ENCODE data around the gene CLDN17. TPM values are rescaled to one million over a fixed set of nuclear protein-coding genes. Genes with fewer than 3 reads are reported as not detected.

The CLDN17 gene
- total RNA-seq, 2 experiments from 2014 or later = not detected

DNA sequence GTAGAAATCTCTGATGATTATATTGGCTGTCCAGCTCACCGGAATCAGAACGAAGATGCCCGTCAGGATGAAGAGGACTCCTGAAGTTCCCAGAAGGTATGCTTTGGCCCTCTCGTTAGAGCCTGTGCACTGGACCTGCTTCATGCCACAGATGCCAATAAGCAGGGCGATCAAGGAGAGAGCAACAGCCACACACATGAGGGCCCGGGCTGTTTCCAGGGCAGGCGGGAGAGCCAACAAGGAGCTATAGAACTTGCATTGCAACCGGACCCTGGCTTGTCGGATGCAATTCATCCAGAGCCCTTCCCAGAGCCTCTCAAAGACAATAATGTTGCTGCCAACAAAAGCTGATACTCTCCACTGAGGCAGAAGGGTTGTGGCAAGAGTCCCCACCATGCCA lies 434 bp downstream of the CLDN17 start:
- Mint-ChIP-seq H3K27me3 (no peaks in the 10 kb centered on the region), H3K9me3 (no peaks in the 10 kb centered on the region), H3K4me1 (no peaks in the 10 kb centered on the region), H3K36me3 (ENCODE audit: low read depth) (no peaks in the 10 kb centered on the region), H3K27ac (no peak overlapping the region), H3K4me3 (no peak overlapping the region)
- CTCF ChIA-PET = no interaction called here
- no peak for DNase-seq
- POLR2A ChIA-PET = no interaction called here

GRCh38 chr21:30164796-30165195 lies 1.8 kb downstream of the CLDN17 start:
- Mint-ChIP-seq H3K9me3 (no peaks in the 10 kb centered on the region), H3K4me3 (no peak overlapping the region)

DNA sequence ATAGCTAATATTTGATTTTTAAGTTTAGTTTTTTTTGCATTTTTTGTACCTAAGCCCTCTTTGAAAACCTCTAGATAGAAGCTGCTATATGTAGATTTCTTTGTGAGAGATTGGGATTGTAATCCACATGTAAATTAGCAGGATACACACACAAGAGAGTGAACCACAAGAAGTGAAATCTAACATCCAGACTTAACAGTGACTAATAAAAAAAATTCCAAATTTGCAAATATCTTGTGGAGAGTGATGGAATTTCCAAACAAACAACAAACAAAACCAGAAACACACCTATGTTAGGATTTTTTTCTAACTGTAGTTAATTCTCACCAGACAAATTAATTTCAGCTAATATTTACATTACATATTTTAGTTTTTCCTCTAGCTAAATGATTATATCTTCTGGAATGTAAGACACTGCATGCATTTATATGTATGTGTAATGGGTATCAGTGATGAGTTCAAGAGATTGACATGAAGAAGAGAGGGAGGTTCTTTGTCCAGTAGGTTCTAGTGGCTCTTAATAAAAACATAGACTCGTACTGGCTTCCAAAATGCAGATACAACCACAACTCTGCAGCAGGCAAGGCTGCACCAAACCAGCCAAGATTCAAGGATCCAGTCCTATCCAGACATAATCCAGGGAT lies 12.8 kb downstream of the CLDN17 start:
- H3K9me3 Mint-ChIP-seq = no peaks in the 10 kb centered on the region
- no peak overlapping the region for H3K4me3 Mint-ChIP-seq
- H3K36me3 Mint-ChIP-seq (ENCODE audit: low read depth) = no peaks in the 10 kb centered on the region
- POLR2A ChIA-PET = no interaction called here
- no peak for DNase-seq
- CTCF ChIA-PET = no interaction called here
- no peaks in the 10 kb centered on the region for H3K27me3 Mint-ChIP-seq
- no peak overlapping the region for H3K27ac Mint-ChIP-seq
- H3K4me1 Mint-ChIP-seq = no peaks in the 10 kb centered on the region

More at GRCh38 chr21:30164796-30165195, 1.8 kb downstream of the CLDN17 start:
- POLR2A ChIA-PET = no interaction called here
- H3K27ac Mint-ChIP-seq = no peak overlapping the region
- H3K4me1 Mint-ChIP-seq = no peaks in the 10 kb centered on the region
- H3K36me3 Mint-ChIP-seq (ENCODE audit: low read depth) = no peaks in the 10 kb centered on the region
- H3K27me3 Mint-ChIP-seq = no peaks in the 10 kb centered on the region
- no peak for DNase-seq
- CTCF ChIA-PET = no interaction called here

DNA sequence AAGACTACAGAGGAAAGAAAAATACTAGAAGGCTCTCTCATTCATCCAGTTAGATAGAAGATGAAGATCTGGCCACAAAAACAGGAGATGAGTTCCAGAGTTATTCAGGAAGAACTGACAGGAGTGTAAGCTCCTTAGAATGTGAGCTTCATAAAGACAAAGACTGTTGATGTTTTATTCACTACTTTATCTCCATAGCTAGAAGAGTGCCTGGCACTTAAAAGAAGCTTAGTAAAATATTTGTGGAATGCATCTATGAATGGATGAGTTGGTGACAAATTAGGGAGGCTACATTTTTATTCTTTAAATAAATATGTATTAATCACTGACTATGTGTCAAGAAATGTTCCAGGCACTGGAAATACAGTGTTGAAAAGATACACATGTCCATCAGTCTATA lies 13.8 kb downstream of the CLDN17 start:
- POLR2A ChIA-PET = no interaction called here
- H3K4me1 Mint-ChIP-seq = no peaks in the 10 kb centered on the region
- no peak overlapping the region for H3K27ac Mint-ChIP-seq

GRCh38 chr21:30148906-30149305 lies 17.7 kb downstream of the CLDN17 start:
- ChIA-PET POLR2A (no interaction called here), CTCF (no interaction called here)
- no peaks in the 10 kb centered on the region for H3K27me3 Mint-ChIP-seq
- no peak for DNase-seq
- H3K9me3 Mint-ChIP-seq = peaks cover 2% of the 10 kb centered on the region
- H3K27ac Mint-ChIP-seq = no peak overlapping the region
- no peaks in the 10 kb centered on the region for H3K4me1 Mint-ChIP-seq
- no peaks in the 10 kb centered on the region for H3K36me3 Mint-ChIP-seq (ENCODE audit: low read depth)
- no peak overlapping the region for H3K4me3 Mint-ChIP-seq

More for the DNA sequence above, 13.8 kb downstream of the CLDN17 start:
- no peak overlapping the region for H3K4me3 Mint-ChIP-seq
- no peaks in the 10 kb centered on the region for H3K27me3 Mint-ChIP-seq
- H3K36me3 Mint-ChIP-seq (ENCODE audit: low read depth) = no peaks in the 10 kb centered on the region
- no peak for DNase-seq
- CTCF ChIA-PET = no interaction called here
- no peaks in the 10 kb centered on the region for H3K9me3 Mint-ChIP-seq

DNA sequence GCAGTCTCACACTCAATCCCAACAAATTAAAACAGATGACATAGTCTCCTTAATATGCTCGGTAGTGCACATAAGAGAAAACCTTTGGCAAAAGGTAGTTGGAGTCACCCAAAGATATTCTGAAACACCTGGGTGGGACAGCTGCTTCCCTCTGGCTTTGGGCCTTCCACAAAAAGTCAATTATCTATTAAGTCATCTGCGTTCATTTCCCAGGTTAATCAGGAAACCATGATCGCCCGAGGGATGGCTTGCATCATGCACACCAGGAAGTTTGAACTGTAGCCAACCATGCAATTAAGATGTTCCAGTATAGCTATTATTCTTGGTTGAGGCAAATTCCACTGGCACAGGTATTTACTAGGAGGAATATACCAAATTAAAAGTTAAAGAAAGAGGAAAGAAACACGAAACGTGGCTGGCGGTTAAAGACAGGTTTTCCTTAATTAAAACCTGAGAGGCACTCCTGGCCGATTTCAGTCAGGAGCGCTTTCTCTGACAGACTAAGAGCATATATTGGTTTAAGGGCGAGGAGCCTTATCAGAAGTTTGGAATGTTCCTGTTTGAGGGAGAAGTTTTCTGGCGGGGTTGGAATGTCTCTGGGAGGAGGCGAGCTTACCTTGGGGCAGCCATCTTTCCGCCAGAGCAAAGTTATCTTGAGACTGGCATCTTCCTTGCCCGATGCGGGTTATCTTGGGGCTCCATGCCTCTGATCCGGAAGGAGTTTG lies 19.9 kb downstream of the CLDN17 start:
- ChIA-PET POLR2A (no interaction called here), CTCF (no interaction called here)
- H3K4me1 Mint-ChIP-seq = no peaks in the 10 kb centered on the region
- H3K27ac Mint-ChIP-seq = no peak overlapping the region
- no peak overlapping the region for H3K4me3 Mint-ChIP-seq
- no peaks in the 10 kb centered on the region for H3K27me3 Mint-ChIP-seq
- H3K36me3 Mint-ChIP-seq (ENCODE audit: low read depth) = no peaks in the 10 kb centered on the region
- no peak for DNase-seq
- H3K9me3 Mint-ChIP-seq = peaks cover 2% of the 10 kb centered on the region

- no peak for DNase-seq
- H3K36me3 Mint-ChIP-seq (ENCODE audit: low read depth) = no peaks in the 10 kb centered on the region
- H3K4me3 Mint-ChIP-seq = no peak overlapping the region
- no peaks in the 10 kb centered on the region for H3K9me3 Mint-ChIP-seq
- ChIA-PET CTCF (no interaction called here), POLR2A (no interaction called here)
- H3K4me1 Mint-ChIP-seq = no peaks in the 10 kb centered on the region
- H3K27ac Mint-ChIP-seq = no peak overlapping the region
- H3K27me3 Mint-ChIP-seq = no peaks in the 10 kb centered on the region
Observed at GRCh38 chr21:30138483-30138882, 28.1 kb downstream of the CLDN17 start.

DNA sequence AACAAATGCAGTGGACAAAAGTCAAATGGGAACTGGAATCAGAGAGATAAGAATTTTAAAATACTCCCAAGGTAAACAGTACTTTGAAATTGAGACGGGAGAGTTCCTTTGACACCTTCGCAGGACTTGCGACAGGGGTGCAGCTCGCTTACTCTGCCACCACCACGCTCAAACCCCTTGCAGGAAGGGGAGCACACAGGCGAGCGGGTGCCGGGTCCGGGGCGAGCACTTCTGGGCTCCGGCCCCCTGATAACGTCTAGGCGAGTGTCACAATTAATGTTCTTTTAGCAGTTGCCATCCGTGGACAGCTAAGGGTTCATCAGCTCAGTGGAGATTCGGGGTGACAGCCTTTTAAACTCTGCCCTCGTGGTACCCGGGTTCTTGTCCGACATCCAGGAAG lies 37.4 kb downstream of the CLDN17 start:
- no peak overlapping the region for H3K27ac Mint-ChIP-seq
- no peaks in the 10 kb centered on the region for H3K36me3 Mint-ChIP-seq (ENCODE audit: low read depth)
- POLR2A ChIA-PET = no interaction called here
- no peak for DNase-seq
- no peaks in the 10 kb centered on the region for H3K27me3 Mint-ChIP-seq
- CTCF ChIA-PET = no interaction called here
- H3K9me3 Mint-ChIP-seq = no peaks in the 10 kb centered on the region
- no peak overlapping the region for H3K4me3 Mint-ChIP-seq
- no peaks in the 10 kb centered on the region for H3K4me1 Mint-ChIP-seq

DNA sequence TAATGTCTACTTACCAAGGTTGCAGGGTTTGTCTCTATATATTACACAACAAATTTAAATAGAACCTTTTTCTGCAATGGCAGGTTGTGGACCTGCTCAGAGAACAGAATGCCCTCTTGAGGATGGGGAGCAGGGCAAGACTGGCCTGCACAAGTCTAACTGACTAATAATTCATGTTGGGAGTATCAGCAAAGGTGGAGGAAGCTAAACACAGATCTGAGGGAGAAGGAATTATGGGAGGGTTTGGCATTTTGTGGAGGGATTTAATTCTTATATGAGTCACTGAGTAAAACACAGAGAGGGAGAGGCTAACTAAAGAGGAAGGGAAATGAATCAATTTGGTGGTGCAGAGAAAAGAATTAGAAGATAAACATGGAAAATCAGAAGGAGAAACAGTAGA lies 40.0 kb downstream of the CLDN17 start:
- H3K27ac Mint-ChIP-seq = no peak overlapping the region
- no peaks in the 10 kb centered on the region for H3K4me1 Mint-ChIP-seq
- no peak for DNase-seq
- ChIA-PET POLR2A (no interaction called here), CTCF (no interaction called here)
- no peak overlapping the region for H3K4me3 Mint-ChIP-seq
- H3K27me3 Mint-ChIP-seq = no peaks in the 10 kb centered on the region
- H3K9me3 Mint-ChIP-seq = no peaks in the 10 kb centered on the region
- no peaks in the 10 kb centered on the region for H3K36me3 Mint-ChIP-seq (ENCODE audit: low read depth)

DNA sequence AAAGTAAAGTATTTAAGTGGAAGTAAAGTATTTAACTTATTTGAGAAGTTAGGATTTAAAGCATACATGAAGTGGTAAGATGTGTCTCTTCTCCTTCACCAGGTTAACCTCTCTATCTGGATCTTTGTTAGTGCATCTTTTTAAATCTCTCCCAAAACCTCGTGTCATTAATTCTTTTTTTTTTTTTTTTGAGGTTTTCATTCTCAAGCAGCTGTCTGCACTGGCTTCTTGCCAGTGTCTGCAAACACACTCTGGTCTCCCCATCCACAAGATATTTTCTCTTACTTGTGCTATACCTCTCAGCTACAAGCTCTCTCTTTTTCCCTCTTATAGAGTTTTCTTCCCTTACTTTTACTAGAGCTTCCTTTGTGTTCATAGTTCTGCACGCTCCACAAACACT lies 49.0 kb downstream of the CLDN17 start:
- Mint-ChIP-seq H3K4me3 (no peak overlapping the region), H3K27me3 (no peaks in the 10 kb centered on the region), H3K9me3 (no peaks in the 10 kb centered on the region), H3K4me1 (no peaks in the 10 kb centered on the region), H3K36me3 (ENCODE audit: low read depth) (no peaks in the 10 kb centered on the region), H3K27ac (no peak overlapping the region)
- ChIA-PET CTCF (no interaction called here), POLR2A (no interaction called here)
- no peak for DNase-seq

GRCh38 chr21:30116479-30116878 lies 50.1 kb downstream of the CLDN17 start:
- no peak overlapping the region for H3K27ac Mint-ChIP-seq
- DNase-seq = no peak
- no peak overlapping the region for H3K4me3 Mint-ChIP-seq

More at GRCh38 chr21:30116479-30116878, 50.1 kb downstream of the CLDN17 start:
- ChIA-PET POLR2A (no interaction called here), CTCF (no interaction called here)
- no peaks in the 10 kb centered on the region for H3K9me3 Mint-ChIP-seq
- no peaks in the 10 kb centered on the region for H3K36me3 Mint-ChIP-seq (ENCODE audit: low read depth)
- H3K27me3 Mint-ChIP-seq = no peaks in the 10 kb centered on the region
- no peaks in the 10 kb centered on the region for H3K4me1 Mint-ChIP-seq

Other genes starting within 250 kb of the CLDN17 start
- gene GRIK1, start 226.8 kb downstream of the CLDN17 start, total RNA-seq = not detected
- not detected for gene CLDN8, start 49.3 kb upstream of the CLDN17 start, total RNA-seq
- not detected for gene KRTAP24-1, start 116.1 kb upstream of the CLDN17 start, total RNA-seq
- gene KRTAP25-1, start 122.7 kb upstream of the CLDN17 start, total RNA-seq = not detected
- not detected for gene KRTAP26-1, start 153.5 kb upstream of the CLDN17 start, total RNA-seq
- not detected for gene KRTAP27-1, start 170.9 kb upstream of the CLDN17 start, total RNA-seq
- gene KRTAP23-1, start 181.8 kb upstream of the CLDN17 start, total RNA-seq = not detected
- gene KRTAP13-2, start 205.5 kb upstream of the CLDN17 start, total RNA-seq = not detected
- gene KRTAP13-1, start 229.2 kb upstream of the CLDN17 start, total RNA-seq = not detected

Measured in activated CD4-positive, alpha-beta T cell treated with anti-CD3 and anti-CD28 coated beads, Interleukin-2, amount 10 ng/mL, durations not matched to agents 7 days and 5 days (primary cell).